HepG2 (cell line): Measurements from ENCODE around the gene FBF1. TPM values are rescaled to one million over a fixed set of nuclear protein-coding genes. Genes with fewer than 3 reads are reported as not detected.

Source experiments
- CEBPG ChIP-seq: IDR thresholded peaks from 2 replicates; pipeline ENCODE4 v1.6.1; 2016
- FOXM1 ChIP-seq: sonication (generic); formaldehyde crosslinking; IDR thresholded peaks from 2 replicates; pipeline ENCODE4 v1.5.0; 2020; ENCODE audit warnings: missing genetic modification reagents
- GLI4 ChIP-seq: sonication (generic); formaldehyde crosslinking; IDR thresholded peaks from 2 replicates; pipeline ENCODE4 v1.5.1; 2020; ENCODE audit warnings: missing genetic modification reagents, mild to moderate bottlenecking, moderate library complexity, borderline replicate concordance
- KLF16 ChIP-seq, 2 experiments: sonication (generic) in 1 of 2; formaldehyde crosslinking in 1 of 2; IDR thresholded peaks; 2 replicates each; pipeline versions ENCODE4 v1.6.1 to v1.8.0; 2016 to 2023; ENCODE audit warnings: missing genetic modification reagents in 2 of 2, missing compliant biosample characterization in 1 of 2
- MBD4 ChIP-seq: IDR thresholded peaks from 2 replicates; pipeline ENCODE4 v1.6.1; 2012; ENCODE audit warnings: low read length, inconsistent platforms, borderline replicate concordance
- MEIS2 ChIP-seq: sonication (generic); formaldehyde crosslinking; IDR thresholded peaks from 2 replicates; pipeline ENCODE4 v1.9.0; 2021; ENCODE audit warnings: mild to moderate bottlenecking, missing genetic modification reagents
- NR2F1 ChIP-seq, 2 experiments: fragments of 450-650 bp in 1 of 2; formaldehyde crosslinking in 1 of 2; IDR thresholded peaks; 2 replicates each; pipeline versions ENCODE4 v1.5.0 to v1.6.1; 2016 to 2020; ENCODE audit warnings: mild to moderate bottlenecking in 1 of 2, missing compliant biosample characterization in 1 of 2, missing genetic modification reagents in 1 of 2, moderate library complexity in 1 of 2
- PAWR ChIP-seq: sonication (generic); formaldehyde crosslinking; IDR thresholded peaks from 2 replicates; pipeline ENCODE4 v1.4.0; 2020; ENCODE audit warnings: missing genetic modification reagents, mild to moderate bottlenecking, borderline replicate concordance
- PTBP1 ChIP-seq: fragments of 200-400 bp; formaldehyde crosslinking; IDR thresholded peaks from 2 replicates; pipeline ENCODE4 v1.6.1; 2018; ENCODE audit warnings: low read length, low read depth; ENCODE audit not compliant: poor library complexity, severe bottlenecking
- RARG ChIP-seq: sonication (generic); formaldehyde crosslinking; IDR thresholded peaks from 2 replicates; pipeline ENCODE4 v1.4.0; 2020; ENCODE audit warnings: low read depth, mild to moderate bottlenecking, missing genetic modification reagents
- SAP130 ChIP-seq: IDR thresholded peaks from 2 replicates; pipeline ENCODE4 v1.6.1; 2016; ENCODE audit warnings: low read depth
- SMAD1 ChIP-seq: sonication (generic); formaldehyde crosslinking; IDR thresholded peaks from 2 replicates; pipeline ENCODE4 v1.4.0; 2020; ENCODE audit warnings: missing genetic modification reagents, low read depth, mild to moderate bottlenecking, borderline replicate concordance
- SP1 ChIP-seq, 2 experiments: fragments of 450-650 bp in 1 of 2; sonication (generic) in 1 of 2; formaldehyde crosslinking in 1 of 2; IDR thresholded peaks; 2 replicates each; pipeline versions ENCODE4 v1.4.0 to v1.6.1; 2016 to 2020; ENCODE audit warnings: missing genetic modification reagents in 1 of 2
- TRIM24 ChIP-seq: sonication (generic); formaldehyde crosslinking; IDR thresholded peaks from 2 replicates; pipeline ENCODE4 v1.8.0; 2022; ENCODE audit warnings: mild to moderate bottlenecking, missing genetic modification reagents
- ZBTB3 ChIP-seq: sonication (generic); formaldehyde crosslinking; IDR thresholded peaks from 2 replicates; pipeline ENCODE4 v1.4.0; 2020; ENCODE audit warnings: low read depth, mild to moderate bottlenecking, moderate library complexity, missing genetic modification reagents, borderline replicate concordance
- ZNF230 ChIP-seq: sonication (generic); formaldehyde crosslinking; IDR thresholded peaks from 2 replicates; pipeline ENCODE4 v1.4.0; 2020; ENCODE audit warnings: mild to moderate bottlenecking, missing genetic modification reagents
- ZNF451 ChIP-seq: sonication (generic); formaldehyde crosslinking; IDR thresholded peaks from 2 replicates; pipeline ENCODE4 v1.5.0; 2020; ENCODE audit warnings: mild to moderate bottlenecking, missing genetic modification reagents
- ZSCAN30 ChIP-seq: sonication (generic); formaldehyde crosslinking; IDR thresholded peaks from 2 replicates; pipeline ENCODE4 v1.5.0; 2020; ENCODE audit warnings: mild to moderate bottlenecking, missing genetic modification reagents
- ZSCAN9 ChIP-seq: IDR thresholded peaks from 2 replicates; pipeline ENCODE4 v1.6.1; 2016; ENCODE audit warnings: borderline replicate concordance
- polyA plus RNA-seq, 8 experiments: library from polyadenylated mRNA; depleted of rRNA in 3 of 8; stranded (reverse) in 7 of 8; unstranded in 1 of 8; fragments of >200 nt; fragmentation: Illumina TruSeq in 4 of 8; extraction: Trizol in 4 of 8; gene quantifications; 2 replicates each; pipeline versions ENCODE4 v1.2.1 to v1.2.3, GENCODE V29; 2011 to 2016; ENCODE audit warnings: low read depth in 4 of 8, missing spikeins in 1 of 8, mixed read lengths in 1 of 8; ENCODE audit not compliant: insufficient read depth in 1 of 8
- total RNA-seq, 5 experiments: library from RNA; depleted of rRNA; stranded (reverse); fragments of >200 nt; fragmentation: Illumina TruSeq; extraction: Trizol; gene quantifications; 2 replicates each; pipeline ENCODE4 v1.2.3, GENCODE V29; 2016; ENCODE audit warnings: low read depth in 1 of 5
- TF ChIP-seq, protein P1 (sequence below): sonication (generic); formaldehyde crosslinking; IDR thresholded peaks from 2 replicates; pipeline ENCODE4 v1.9.0; 2021; ENCODE audit warnings: missing genetic modification reagents, borderline replicate concordance
- TF ChIP-seq, protein P2 (sequence below): sonication (generic); formaldehyde crosslinking; IDR thresholded peaks from 2 replicates; pipeline ENCODE4 v1.8.0; 2022; ENCODE audit warnings: mild to moderate bottlenecking, missing genetic modification reagents, moderate library complexity
- TF ChIP-seq, protein P3 (sequence below): sonication (generic); formaldehyde crosslinking; IDR thresholded peaks from 2 replicates; pipeline ENCODE4 v1.8.0; 2022; ENCODE audit warnings: mild to moderate bottlenecking, missing genetic modification reagents, borderline replicate concordance
- TF ChIP-seq, protein P4 (sequence below): sonication (generic); formaldehyde crosslinking; IDR thresholded peaks from 2 replicates; pipeline ENCODE4 v1.4.0; 2020; ENCODE audit warnings: missing genetic modification reagents

The FBF1 gene
- total and polyA plus RNA-seq, 2 of the 13 experiments (the other 11 are each of a cell fraction or from before 2014, with no cell fraction given): 2.4 to 8.1 TPM

DNA sequence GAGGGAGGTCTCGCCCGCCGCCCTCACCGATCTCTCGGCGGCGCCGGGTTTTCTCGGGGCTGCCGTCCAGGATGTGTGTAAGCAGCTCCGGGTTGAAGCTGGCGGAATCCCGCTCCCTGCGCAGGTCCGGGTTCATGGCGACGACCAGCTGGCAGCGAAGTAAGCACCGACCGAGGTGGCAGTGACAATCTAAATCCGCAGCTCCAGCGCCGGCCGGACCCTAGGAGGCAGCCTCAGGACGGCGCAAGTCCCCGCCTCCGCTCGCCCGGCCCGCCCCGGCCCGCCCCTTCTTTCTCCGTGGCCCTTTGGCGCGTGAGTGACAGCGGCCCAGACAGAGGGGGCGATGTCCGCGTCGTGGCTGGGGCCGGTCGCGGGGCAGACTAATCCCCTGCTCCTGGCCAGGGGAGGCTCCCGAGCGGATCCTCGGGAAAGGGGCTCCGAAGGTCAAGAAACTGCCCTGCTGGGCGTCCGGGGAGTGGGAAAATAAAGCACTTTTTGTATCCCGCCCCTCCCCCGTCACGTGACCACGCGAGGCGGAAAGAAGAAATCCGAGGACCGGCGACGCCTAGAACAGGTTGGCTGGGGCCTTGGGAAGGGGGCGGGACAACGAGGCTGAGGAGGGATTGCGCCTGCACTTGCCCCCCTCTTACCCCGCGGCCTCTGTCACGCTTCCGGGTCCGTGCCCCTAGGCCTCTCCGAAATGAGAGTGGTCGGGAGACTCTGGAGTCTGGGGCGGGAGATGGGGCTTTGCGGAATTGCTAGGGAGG lies 38.3 kb upstream of the FBF1 start, which contains the start of the genes ACOX1 and TEN1 (continued):
- TF ChIP-seq SP1 (IDR thresholded peaks at IDR 0.05) (no peak), SP1 (CRISPR knock-in tag; IDR thresholded peaks at IDR 0.05) (peak; percentile 82), ZSCAN9 (CRISPR knock-in tag) (peak; percentile 83), PAWR (CRISPR knock-in tag) (peak; percentile 84; the same call in 1 of the 2 replicates), SAP130 (CRISPR knock-in tag) (peak; percentile 91), MBD4 (no peak), ZBTB3 (no peak; the same call in none of the 2 replicates), ZNF451 (CRISPR knock-in tag) (peak; percentile 91), RARG (no peak; the same call in 1 of the 2 replicates), KLF16 (CRISPR knock-in tag; IDR thresholded peaks at IDR 0.05) (peak in 1 of 2 experiments; percentile 92; a peak in 1 of 4 replicates), CEBPG (CRISPR knock-in tag) (peak; percentile 79), FOXM1 (CRISPR knock-in tag) (no peak), GLI4 (CRISPR knock-in tag) (no peak), ZSCAN30 (CRISPR knock-in tag) (peak; percentile 63; the same call in 1 of the 2 replicates), SMAD1 (CRISPR knock-in tag) (peak; percentile 96; the same call in 1 of the 2 replicates), ZNF230 (CRISPR knock-in tag) (peak; percentile 81), PTBP1 (no peak), NR2F1 (CRISPR knock-in tag; IDR thresholded peaks at IDR 0.05) (peak; percentile 49 to 60), MEIS2 (CRISPR knock-in tag) (peak; percentile 89), TRIM24 (CRISPR knock-in tag) (no peak)
- TF ChIP-seq, protein P1, sequence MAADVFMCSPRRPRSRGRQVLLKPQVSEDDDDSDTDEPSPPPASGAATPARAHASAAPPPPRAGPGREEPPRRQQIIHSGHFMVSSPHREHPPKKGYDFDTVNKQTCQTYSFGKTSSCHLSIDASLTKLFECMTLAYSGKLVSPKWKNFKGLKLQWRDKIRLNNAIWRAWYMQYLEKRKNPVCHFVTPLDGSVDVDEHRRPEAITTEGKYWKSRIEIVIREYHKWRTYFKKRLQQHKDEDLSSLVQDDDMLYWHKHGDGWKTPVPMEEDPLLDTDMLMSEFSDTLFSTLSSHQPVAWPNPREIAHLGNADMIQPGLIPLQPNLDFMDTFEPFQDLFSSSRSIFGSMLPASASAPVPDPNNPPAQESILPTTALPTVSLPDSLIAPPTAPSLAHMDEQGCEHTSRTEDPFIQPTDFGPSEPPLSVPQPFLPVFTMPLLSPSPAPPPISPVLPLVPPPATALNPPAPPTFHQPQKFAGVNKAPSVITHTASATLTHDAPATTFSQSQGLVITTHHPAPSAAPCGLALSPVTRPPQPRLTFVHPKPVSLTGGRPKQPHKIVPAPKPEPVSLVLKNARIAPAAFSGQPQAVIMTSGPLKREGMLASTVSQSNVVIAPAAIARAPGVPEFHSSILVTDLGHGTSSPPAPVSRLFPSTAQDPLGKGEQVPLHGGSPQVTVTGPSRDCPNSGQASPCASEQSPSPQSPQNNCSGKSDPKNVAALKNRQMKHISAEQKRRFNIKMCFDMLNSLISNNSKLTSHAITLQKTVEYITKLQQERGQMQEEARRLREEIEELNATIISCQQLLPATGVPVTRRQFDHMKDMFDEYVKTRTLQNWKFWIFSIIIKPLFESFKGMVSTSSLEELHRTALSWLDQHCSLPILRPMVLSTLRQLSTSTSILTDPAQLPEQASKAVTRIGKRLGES: peak; percentile 47
- TF ChIP-seq, protein P2, sequence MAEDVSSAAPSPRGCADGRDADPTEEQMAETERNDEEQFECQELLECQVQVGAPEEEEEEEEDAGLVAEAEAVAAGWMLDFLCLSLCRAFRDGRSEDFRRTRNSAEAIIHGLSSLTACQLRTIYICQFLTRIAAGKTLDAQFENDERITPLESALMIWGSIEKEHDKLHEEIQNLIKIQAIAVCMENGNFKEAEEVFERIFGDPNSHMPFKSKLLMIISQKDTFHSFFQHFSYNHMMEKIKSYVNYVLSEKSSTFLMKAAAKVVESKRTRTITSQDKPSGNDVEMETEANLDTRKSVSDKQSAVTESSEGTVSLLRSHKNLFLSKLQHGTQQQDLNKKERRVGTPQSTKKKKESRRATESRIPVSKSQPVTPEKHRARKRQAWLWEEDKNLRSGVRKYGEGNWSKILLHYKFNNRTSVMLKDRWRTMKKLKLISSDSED (CRISPR knock-in tag): no peak
- TF ChIP-seq, protein P3, sequence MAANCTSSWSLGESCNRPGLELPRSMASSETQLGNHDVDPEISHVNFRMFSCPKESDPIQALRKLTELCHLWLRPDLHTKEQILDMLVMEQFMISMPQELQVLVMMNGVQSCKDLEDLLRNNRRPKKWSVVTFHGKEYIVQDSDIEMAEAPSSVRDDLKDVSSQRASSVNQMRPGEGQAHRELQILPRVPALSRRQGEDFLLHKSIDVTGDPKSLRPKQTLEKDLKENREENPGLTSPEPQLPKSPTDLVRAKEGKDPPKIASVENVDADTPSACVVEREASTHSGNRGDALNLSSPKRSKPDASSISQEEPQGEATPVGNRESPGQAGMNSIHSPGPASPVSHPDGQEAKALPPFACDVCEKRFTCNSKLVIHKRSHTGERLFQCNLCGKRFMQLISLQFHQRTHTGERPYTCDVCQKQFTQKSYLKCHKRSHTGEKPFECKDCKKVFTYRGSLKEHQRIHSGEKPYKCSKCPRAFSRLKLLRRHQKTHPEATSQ (CRISPR knock-in tag): no peak; the same call in 1 of the 2 replicates
- TF ChIP-seq, protein P4, sequence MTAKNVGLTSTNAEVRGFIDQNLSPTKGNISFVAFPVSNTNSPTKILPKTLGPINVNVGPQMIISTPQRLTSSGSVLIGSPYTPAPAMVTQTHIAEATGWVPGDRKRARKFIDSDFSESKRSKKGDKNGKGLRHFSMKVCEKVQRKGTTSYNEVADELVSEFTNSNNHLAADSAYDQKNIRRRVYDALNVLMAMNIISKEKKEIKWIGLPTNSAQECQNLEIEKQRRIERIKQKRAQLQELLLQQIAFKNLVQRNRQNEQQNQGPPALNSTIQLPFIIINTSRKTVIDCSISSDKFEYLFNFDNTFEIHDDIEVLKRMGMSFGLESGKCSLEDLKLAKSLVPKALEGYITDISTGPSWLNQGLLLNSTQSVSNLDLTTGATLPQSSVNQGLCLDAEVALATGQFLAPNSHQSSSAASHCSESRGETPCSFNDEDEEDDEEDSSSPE (CRISPR knock-in tag): peak; percentile 67
